Retinal pigment epithelial cell (primary cell): ENCODE measurements around the gene MRFAP1L1.

Experiments
- DNase-seq: peaks from one replicate; pipeline ENCODE4 v3.0.0-alpha.2; 2010; ENCODE audit warnings: low read depth
- H3K4me3 ChIP-seq: 2 replicates; pipeline ENCODE4 v1.5.1; 2011; ENCODE audit warnings: mild to moderate bottlenecking, low read length, control low read depth, moderate library complexity
- TF ChIP-seq, protein P1 (sequence below): conservative IDR thresholded peaks from 2 replicates; pipeline ENCODE4 v1.5.1; 2011; ENCODE audit warnings: low read depth, low read length, control low read depth, inconsistent platforms

MRFAP1L1 gene

DNA sequence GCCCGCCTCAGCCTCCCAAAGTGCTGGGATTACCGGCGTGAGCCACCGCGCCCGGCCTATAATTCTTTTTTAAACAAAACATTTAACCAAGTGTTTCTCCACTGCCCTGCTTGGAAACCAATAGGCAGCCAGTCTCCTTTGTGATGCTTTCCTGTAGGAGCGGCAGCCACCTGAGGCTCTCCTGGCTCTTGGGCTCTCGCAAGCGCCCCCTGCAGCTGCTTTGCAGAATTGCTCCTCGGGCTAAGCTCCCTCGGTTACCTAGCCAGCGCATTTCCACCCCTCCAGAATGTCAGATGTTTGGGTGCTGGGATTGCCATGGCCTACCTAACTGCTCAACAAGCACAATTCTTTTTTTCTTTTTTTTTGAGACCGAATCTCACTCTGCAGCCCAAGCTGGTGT is 8.3 kb downstream of the MRFAP1L1 start:
- no peak overlapping the region for H3K4me3 ChIP-seq
- no peak for DNase-seq
- TF ChIP-seq, protein P1, sequence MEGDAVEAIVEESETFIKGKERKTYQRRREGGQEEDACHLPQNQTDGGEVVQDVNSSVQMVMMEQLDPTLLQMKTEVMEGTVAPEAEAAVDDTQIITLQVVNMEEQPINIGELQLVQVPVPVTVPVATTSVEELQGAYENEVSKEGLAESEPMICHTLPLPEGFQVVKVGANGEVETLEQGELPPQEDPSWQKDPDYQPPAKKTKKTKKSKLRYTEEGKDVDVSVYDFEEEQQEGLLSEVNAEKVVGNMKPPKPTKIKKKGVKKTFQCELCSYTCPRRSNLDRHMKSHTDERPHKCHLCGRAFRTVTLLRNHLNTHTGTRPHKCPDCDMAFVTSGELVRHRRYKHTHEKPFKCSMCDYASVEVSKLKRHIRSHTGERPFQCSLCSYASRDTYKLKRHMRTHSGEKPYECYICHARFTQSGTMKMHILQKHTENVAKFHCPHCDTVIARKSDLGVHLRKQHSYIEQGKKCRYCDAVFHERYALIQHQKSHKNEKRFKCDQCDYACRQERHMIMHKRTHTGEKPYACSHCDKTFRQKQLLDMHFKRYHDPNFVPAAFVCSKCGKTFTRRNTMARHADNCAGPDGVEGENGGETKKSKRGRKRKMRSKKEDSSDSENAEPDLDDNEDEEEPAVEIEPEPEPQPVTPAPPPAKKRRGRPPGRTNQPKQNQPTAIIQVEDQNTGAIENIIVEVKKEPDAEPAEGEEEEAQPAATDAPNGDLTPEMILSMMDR = peak; percentile 32

DNA sequence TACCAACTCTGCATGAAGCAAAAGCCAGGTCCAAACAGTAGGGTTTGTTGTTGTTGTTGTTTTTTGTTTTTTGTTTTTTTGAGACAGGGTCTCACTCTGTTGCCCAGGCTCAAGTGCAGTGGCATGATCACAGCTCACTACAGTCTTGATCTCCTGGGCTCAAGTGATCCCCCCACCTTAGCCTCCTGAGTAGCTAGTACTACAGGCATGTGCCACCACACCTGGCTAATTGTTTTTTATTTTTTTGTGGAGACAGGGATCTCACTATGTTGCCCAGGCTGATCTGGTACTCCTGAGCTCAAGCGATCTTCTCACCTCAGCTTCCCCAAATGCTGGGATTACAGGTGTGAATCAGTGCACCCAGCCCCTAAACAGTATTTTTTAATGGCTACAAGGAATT is 9.8 kb downstream of the MRFAP1L1 start:
- no peak overlapping the region for H3K4me3 ChIP-seq
- TF ChIP-seq, protein P1 = no peak
- DNase-seq = no peak

DNA sequence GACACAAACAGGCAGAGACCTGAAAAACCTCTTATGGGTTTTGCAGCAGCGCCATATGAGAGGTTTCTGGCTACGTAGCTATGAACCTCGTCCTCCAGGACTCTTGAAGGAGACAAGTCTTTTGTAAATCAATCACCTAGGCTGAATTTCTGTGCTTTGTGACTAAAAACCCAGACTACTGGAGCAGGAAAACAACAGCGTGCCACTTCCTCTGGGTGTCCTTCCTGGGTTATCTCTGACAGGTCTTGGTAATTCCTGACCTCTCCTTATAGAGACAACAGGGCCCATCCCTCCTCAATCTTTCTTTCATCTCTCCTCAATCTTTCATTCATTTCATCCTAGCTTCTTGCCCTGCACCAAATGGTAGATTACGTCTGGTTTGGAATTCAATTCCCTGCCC is 10.3 kb downstream of the MRFAP1L1 start:
- no peak for DNase-seq
- no peak overlapping the region for H3K4me3 ChIP-seq
- TF ChIP-seq, protein P1 = no peak

DNA sequence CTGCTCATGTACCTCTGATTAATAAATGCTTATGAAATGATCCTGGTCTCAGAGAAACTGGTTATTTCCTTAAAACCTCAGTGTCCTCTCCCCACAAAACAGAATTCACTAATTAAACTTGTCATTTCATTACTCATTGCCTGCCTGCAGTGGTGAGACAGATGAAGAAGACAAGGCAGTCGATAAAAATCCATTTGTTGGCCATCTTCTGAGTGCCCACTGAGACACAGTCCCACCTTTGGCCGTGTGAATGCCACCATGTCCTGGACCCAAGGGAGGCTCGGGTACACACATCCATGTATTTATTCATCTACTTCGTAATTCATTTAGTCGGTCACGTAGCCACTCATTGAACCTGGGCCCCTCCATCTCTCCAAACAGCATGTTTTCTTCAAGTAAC is 12.5 kb downstream of the MRFAP1L1 start:
- TF ChIP-seq, protein P1 = no peak
- no peak for DNase-seq
- H3K4me3 ChIP-seq = no peak overlapping the region

DNA sequence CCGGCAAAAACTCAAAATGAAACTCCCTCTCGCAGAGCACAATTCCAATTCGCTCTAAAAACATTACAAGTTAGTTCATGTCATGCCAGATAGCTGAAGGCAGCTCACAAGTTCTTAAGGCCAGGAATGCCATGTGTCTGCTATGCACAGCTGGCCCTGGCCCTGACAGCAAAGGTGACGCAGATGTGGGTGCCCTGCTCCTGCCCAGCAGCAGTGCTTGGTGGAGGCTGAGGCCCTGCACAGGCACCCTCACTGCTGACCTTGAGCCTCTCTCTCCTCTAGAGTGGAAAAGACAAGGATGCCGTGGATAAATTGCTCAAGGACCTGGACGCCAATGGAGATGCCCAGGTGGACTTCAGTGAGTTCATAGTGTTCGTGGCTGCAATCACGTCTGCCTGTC is 13.1 kb downstream of the MRFAP1L1 start:
- no peak overlapping the region for H3K4me3 ChIP-seq
- TF ChIP-seq, protein P1 = no peak
- no peak for DNase-seq

DNA sequence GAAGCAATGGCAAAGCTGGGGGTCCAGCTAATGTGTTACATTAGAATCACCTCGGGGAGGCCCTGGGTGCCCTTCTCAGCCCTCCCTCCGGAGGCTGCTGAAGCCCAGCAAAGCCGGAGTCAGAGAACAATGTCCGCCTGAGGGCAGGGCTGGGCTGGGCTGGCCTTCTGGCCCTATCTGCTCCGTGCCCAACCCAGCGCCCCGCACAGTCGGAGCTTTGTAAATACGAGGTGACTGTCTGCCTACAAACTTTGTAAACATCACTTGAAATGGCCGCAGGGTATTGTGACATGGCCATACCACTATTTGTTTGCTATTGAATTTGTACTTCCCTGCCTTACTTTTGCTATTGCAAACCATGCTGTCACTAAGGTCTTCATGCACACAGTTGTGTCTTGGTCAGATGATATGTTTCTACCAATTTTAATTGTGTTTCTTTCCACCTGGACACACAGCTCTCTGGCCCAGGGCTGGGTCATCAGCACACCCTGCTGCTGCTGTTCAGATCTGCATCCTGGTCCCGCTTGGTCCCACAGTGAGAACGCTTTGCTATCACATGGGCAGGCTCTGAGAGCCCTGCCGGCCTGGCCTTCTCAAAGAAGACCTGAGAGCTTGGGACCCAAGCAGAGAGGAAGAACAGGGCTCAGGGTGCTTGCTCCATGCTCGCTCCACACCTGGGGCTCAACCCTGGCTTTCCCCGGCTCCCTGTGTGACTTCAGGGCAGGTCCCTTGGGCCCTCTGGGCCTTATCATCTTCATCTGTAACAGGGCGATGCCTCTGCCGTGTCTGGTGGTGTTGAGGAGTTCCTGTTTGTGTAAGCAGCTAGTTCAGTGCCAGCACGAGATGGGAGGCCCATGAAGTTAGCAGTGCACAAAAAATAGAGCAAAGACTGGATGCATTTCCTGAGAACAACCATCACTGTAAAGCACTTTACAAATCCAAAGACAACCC is 13.7 kb downstream of the MRFAP1L1 start:
- TF ChIP-seq, protein P1 = no peak
- H3K4me3 ChIP-seq = no peak overlapping the region
- no peak for DNase-seq
